Muscle of leg (tissue), 11 donors: ENCODE measurements around the gene CAPZA1. TPM values are rescaled to one million over a fixed set of nuclear protein-coding genes. Genes with fewer than 3 reads are reported as not detected.

Experiments
- DNase-seq: peaks from one replicate; pipeline ENCODE4 v3.0.0; 2013
- H3K27ac ChIP-seq: one replicate; pipeline ENCODE4 v1.5.1; 2013; ENCODE audit warnings: mild to moderate bottlenecking, low read length, control low read depth
- H3K27me3 ChIP-seq: one replicate; pipeline ENCODE4 v1.6.1; 2013; ENCODE audit warnings: low read length; ENCODE audit not compliant: control insufficient read depth, insufficient read depth
- H3K36me3 ChIP-seq: one replicate; pipeline ENCODE4 v1.6.1; 2013; ENCODE audit warnings: low read length; ENCODE audit not compliant: control insufficient read depth, insufficient read depth
- H3K4me1 ChIP-seq: one replicate; pipeline ENCODE4 v1.6.1; 2013; ENCODE audit warnings: low read length; ENCODE audit not compliant: control insufficient read depth, insufficient read depth
- H3K4me3 ChIP-seq: one replicate; pipeline ENCODE4 v1.5.1; 2013; ENCODE audit warnings: low read length, control low read depth
- H3K9me3 ChIP-seq: replicated peaks from 2 replicates; pipeline ENCODE4 v1.6.1; 2013; ENCODE audit warnings: low read depth, low read length; ENCODE audit not compliant: control insufficient read depth
- WGBS: methylation state at CpG from one replicate; pipeline ENCODE4 v1.1.5; 2013; ENCODE audit warnings: missing lambda C conversion rate; ENCODE audit not compliant: insufficient coverage; 5-methylcytosine and 5-hydroxymethylcytosine counted together
- polyA plus RNA-seq, 8 donors: library from polyadenylated mRNA; unstranded; fragments of 120-200 nt; gene quantifications; one replicate each; pipeline versions ENCODE4 v1.2.1 to v1.2.3, GENCODE V29; 2013; ENCODE audit warnings: inconsistent platforms in 1 of 8, low replicate concordance in 1 of 8; ENCODE audit not compliant: insufficient read length in 8 of 8, insufficient read depth in 1 of 8
- total RNA-seq: library from RNA; stranded (reverse); fragments of 120-200 nt; gene quantifications from one replicate; pipeline ENCODE4 v1.2.4, GENCODE V29; 2013

Gene CAPZA1
- total and polyA plus RNA-seq, 9 donors = 66.6 to 101 (median 82.5) TPM

DNA sequence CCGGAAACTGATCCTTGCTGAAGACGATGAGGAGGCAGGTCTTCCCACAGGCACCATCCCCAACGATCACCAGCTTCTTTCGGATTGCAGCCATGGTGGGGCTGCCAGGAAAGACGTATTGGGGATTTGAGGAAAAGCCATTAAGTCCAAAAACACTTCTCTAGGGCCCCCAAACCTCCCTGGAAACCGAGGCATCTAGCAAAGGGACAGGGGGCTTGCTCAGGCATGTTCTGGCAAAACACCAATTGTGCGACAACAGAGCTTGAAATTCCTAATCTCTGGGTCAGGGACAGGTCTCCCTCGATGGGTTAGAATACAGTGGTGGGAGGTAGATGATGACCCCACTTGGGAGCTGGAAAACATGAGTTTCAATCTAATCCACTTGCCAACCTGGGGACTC is 84.1 kb downstream of the CAPZA1 start:
- Histone ChIP-seq H3K27ac (peak overlapping the region; percentile 99), H3K9me3 (no peaks in the 10 kb centered on the region), H3K27me3 (peaks cover 2% of the 10 kb centered on the region), H3K4me3 (no peak overlapping the region), H3K4me1 (peaks cover 78% of the 10 kb centered on the region), H3K36me3 (peaks cover 51% of the 10 kb centered on the region)
- 82% methylated on average over 3 of the region's 8 CpGs for WGBS
- no peak for DNase-seq

DNA sequence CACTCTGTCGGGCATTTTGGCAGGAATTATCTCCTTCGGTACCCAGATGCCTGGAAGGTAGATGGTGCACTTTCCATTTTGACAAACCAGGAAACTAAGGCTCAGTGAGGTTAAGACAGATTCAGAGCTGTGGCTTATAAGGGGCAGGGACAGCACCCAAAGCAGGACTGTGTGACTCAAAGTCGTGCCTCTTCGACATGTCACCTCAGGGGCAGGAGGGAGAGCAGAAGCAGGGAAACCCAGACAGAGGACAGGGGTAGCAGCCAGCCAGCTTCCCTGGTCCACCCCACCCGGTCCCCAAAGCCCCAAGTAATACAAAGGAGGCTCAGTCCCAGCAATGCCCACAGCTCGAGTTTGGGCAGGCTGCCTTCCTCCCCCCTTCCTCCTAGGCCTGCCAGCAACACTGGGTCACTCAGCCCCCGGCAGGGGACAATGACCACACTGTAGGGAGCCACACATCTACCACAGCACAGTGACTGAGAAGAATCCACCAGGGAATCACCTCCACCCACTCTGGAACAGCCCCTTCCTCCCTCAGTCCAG is 84.8 kb downstream of the CAPZA1 start:
- no peaks in the 10 kb centered on the region for H3K9me3 ChIP-seq
- peak overlapping the region; percentile 99 for H3K27ac ChIP-seq
- WGBS = 37% methylated on average over 7 of the region's 7 CpGs
- peaks cover 71% of the 10 kb centered on the region for H3K4me1 ChIP-seq
- peak overlapping the region; percentile 96 for H3K4me3 ChIP-seq
- no peak for DNase-seq
- H3K36me3 ChIP-seq = peaks cover 44% of the 10 kb centered on the region
- H3K27me3 ChIP-seq = peaks cover 2% of the 10 kb centered on the region

DNA sequence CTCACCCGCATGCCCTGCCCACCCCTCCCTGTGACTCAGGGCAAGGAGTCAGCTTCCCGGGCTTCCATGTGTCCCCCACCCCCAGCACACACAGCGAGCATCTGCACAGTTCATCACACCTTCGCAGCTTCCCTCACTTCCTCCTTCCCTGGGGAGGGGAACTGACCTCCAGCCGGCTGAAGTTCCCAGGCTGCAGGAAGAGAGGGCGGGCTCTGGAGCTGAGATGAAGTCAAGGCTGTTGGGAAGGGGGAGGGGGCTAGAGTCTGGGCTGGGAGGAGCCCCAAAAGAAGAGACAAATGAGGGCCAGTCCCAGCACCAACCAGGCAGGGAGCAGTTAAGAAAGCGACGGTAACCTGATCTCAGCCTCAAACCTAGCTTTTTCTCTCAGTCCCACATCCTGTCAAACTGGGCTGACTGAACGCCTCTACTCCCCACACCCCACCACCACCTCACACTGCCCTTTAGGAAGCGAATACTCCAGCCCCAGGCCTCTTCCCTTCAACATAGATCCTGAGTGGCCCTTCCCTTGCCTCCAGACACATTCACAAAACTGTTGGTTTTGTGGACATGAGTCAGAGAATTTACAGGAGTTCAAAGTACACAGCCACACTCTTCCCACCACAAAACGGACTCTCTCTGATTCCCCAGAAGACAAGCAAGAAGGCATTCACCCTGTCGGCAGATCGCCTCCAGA is 85.4 kb downstream of the CAPZA1 start:
- peaks cover 38% of the 10 kb centered on the region for H3K36me3 ChIP-seq
- peak overlapping the region; percentile 99 for H3K27ac ChIP-seq
- WGBS = 2% methylated on average over 8 of the region's 13 CpGs
- peak overlapping the region; percentile 96 for H3K4me3 ChIP-seq
- peaks cover 6% of the 10 kb centered on the region for H3K27me3 ChIP-seq
- DNase-seq = peak; percentile 99
- H3K4me1 ChIP-seq = peaks cover 64% of the 10 kb centered on the region
- no peaks in the 10 kb centered on the region for H3K9me3 ChIP-seq

DNA sequence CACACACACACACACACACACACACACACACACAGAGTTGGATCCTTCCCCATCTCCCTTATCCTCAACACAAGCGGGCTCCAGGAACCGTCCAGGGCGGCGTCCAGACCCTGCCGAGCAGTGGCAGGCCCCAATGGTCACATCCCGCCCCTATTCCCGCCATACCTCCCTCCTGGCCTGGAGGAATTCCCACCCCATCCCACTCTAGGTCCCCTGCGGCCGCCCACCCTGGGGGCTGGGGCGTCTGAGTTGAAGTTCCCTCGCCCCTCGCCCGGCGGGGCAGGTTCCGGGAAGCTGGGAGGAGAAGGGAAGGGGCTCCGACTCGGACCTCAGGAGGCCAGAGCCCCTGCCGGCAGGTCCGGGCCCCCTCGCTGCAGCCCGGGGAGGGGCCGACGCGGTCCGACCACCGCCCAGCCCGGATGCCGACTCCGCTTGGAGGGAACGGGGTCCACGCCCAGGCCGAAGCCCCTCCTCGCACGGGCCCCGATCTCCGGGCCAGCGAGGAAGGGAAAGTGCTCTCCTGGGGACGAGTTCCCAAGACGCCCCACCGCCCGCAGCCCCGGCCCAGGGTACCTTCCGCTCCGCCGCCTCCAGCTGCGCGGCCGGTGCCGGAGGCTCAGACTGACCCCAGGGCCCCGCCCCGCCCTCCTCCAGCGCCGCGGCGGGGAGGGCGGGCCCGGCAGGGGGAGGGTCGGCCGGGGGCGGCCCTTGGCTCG is 87.0 kb downstream of the CAPZA1 start, which contains the start of gene RHOC:
TSS of gene RHOC (minus strand) at position 623 of the 716 bp plus-strand sequence. CDS start 3,328 bp downstream, outside the sequence.
- no peaks in the 10 kb centered on the region for H3K9me3 ChIP-seq
- peaks cover 49% of the 10 kb centered on the region for H3K4me1 ChIP-seq
- H3K4me3 ChIP-seq = peak within 1 kb of the TSS; percentile 96
- DNase-seq = peak; percentile 89
- H3K27me3 ChIP-seq = peaks cover 19% of the 10 kb centered on the region
- H3K27ac ChIP-seq = peak within 1 kb of the TSS; percentile 99
- WGBS = under 1% methylated on average over 50 of the region's 61 CpGs
- H3K36me3 ChIP-seq = peaks cover 23% of the 10 kb centered on the region

DNA sequence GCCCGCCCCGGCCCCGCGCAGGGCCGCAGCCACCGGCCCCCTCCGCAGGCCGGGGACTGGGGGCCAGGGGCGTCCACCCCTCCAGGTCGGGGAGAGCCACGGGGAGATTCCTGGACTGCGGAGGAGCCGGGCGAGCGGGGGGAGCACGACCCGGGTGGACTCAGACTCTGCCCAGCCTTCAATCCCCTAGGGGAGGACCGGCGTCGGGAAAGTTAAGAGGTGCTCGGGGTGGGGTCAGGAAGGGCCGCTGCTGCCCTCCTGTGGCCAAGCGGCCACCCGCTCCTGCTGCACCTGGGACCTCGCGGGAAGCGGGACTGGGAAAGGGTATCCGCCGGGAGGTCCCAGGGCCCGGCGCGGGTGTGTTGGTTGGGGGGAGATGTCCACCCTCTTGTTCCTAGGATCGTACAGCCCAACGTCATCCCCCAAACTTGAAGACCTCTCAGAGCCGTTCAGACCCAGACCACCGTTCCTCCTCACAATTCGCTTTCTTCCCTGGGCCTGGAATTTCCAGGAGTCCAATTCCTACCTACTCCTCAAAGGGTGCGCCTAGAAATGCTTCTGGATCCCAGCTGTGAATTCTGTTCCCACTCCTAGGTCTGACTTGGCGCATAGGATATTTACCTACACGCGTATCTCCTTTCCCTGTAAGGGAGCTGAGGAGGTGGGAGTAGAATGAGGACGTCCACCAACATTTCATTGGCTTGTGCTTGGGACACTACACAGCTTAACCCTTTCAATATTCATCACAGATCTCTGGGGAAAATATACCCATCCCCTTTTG is 87.8 kb downstream of the CAPZA1 start:
- peak overlapping the region; percentile 77 for H3K27ac ChIP-seq
- H3K4me1 ChIP-seq = peaks cover 41% of the 10 kb centered on the region
- DNase-seq = peak; percentile 94
- peaks cover 15% of the 10 kb centered on the region for H3K36me3 ChIP-seq
- peak overlapping the region; percentile 96 for H3K4me3 ChIP-seq
- no peaks in the 10 kb centered on the region for H3K9me3 ChIP-seq
- peaks cover 26% of the 10 kb centered on the region for H3K27me3 ChIP-seq
- 2% methylated on average over 12 of the region's 42 CpGs for WGBS

DNA sequence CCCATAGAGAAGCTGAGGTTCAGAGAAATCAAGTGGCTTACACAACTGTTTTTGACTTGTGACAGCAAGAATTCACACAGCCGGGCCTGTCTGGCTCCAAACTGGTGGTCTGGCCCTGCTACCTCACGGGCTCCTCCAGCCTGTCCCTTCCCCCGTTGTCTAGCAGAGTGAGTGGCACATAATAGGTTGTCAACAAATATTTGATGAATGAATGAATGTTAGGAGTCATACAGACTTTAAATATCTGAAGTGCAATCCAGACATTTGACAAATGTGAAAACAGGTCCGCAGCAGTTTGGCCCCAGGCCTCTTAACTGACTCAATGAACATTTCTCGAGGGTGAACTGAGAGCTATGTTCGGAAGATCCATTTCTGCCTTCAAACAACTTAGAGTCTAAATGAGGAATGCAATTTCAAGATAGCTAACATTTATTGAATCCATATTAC is 88.4 kb downstream of the CAPZA1 start:
- WGBS = 83% methylated on average over 3 of the region's 6 CpGs
- Histone ChIP-seq H3K4me1 (peaks cover 35% of the 10 kb centered on the region), H3K27me3 (peaks cover 30% of the 10 kb centered on the region), H3K27ac (no peak overlapping the region), H3K9me3 (no peaks in the 10 kb centered on the region), H3K36me3 (peaks cover 9% of the 10 kb centered on the region), H3K4me3 (no peak overlapping the region)
- DNase-seq = no peak

DNA sequence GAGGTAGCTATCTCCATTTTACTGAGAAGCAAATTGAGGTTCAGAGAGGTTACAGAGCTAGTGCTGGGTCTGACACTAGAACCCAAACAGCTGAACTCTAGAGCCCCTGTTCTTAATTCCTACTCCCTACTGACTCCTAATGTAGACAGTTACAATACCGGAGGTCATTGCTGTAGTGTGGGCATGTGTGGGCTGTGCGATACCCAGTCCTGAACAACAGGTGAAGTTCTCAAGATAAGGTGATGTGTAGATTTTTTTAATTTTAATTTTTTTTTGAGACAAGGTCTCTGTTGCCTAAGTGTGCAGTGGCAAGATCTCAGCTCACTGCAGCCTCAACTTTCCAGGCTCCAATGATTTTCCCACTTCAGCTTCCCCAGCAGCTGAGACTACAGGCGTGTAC is 88.9 kb downstream of the CAPZA1 start:
- Histone ChIP-seq H3K27me3 (peaks cover 34% of the 10 kb centered on the region), H3K27ac (no peak overlapping the region), H3K4me1 (peaks cover 31% of the 10 kb centered on the region), H3K9me3 (no peaks in the 10 kb centered on the region), H3K36me3 (peaks cover 5% of the 10 kb centered on the region), H3K4me3 (no peak overlapping the region)
- no peak for DNase-seq
- WGBS = no CpG with 5 or more reads among the region's 3 CpGs

DNA sequence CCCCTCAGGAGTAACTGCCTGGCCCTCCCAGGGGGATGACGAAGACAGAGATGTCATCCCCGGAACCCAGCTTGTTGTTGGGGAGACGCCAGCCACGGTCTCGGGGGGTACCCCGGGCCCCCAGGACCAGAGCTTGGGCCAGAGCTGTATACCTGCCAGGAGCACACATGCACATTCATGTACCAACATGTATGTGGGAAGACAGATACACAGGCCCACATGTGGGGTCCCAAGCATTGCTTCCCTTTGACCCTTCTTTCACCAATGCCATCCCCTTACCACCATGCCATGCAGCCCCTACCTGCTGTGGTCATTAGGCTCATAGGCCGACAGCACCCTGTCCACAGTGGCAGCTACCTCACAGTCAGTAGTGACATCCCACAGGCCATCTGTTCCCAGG is 90.5 kb downstream of the CAPZA1 start:
- H3K27me3 ChIP-seq = peaks cover 48% of the 10 kb centered on the region
- WGBS = 87% methylated on average over 7 of the region's 7 CpGs

DNA sequence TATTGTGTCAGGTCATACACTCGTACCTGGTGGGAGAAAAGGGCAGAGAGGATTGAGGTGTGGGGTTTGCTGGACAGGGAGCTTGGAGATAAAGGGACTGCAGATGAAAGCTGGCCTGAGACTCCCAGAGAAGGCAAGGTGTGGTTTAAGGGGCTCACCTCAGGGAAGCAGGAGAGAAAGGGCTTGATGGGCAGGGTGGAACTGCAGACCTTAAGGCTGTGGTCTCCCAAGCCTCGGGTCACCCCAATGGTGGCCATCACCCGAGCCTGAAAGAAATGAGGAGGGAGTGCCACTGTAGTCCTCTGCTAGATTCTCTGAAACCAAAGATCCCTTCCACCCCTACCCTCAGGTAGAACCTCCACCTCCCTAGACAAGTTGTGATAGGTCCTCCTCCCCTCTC is 91.0 kb downstream of the CAPZA1 start:
- WGBS = 83% methylated on average over 1 of the region's 3 CpGs
- Histone ChIP-seq H3K4me1 (peaks cover 25% of the 10 kb centered on the region), H3K27me3 (peaks cover 48% of the 10 kb centered on the region), H3K27ac (no peak overlapping the region), H3K36me3 (no peaks in the 10 kb centered on the region), H3K4me3 (no peak overlapping the region), H3K9me3 (no peaks in the 10 kb centered on the region)
- no peak for DNase-seq

More for the DNA sequence above, 90.5 kb downstream of the CAPZA1 start:
- Histone ChIP-seq H3K27ac (no peak overlapping the region), H3K9me3 (no peaks in the 10 kb centered on the region), H3K4me1 (peaks cover 26% of the 10 kb centered on the region), H3K36me3 (no peaks in the 10 kb centered on the region), H3K4me3 (no peak overlapping the region)
- DNase-seq = no peak
